Measurements from ENCODE around the gene TINAGL1. TPM values are rescaled to one million over a fixed set of nuclear protein-coding genes. Genes with fewer than 3 reads are reported as not detected.

Gene TINAGL1
- total RNA-seq, 1 donor from 2014 or later: 4.5 TPM

DNA sequence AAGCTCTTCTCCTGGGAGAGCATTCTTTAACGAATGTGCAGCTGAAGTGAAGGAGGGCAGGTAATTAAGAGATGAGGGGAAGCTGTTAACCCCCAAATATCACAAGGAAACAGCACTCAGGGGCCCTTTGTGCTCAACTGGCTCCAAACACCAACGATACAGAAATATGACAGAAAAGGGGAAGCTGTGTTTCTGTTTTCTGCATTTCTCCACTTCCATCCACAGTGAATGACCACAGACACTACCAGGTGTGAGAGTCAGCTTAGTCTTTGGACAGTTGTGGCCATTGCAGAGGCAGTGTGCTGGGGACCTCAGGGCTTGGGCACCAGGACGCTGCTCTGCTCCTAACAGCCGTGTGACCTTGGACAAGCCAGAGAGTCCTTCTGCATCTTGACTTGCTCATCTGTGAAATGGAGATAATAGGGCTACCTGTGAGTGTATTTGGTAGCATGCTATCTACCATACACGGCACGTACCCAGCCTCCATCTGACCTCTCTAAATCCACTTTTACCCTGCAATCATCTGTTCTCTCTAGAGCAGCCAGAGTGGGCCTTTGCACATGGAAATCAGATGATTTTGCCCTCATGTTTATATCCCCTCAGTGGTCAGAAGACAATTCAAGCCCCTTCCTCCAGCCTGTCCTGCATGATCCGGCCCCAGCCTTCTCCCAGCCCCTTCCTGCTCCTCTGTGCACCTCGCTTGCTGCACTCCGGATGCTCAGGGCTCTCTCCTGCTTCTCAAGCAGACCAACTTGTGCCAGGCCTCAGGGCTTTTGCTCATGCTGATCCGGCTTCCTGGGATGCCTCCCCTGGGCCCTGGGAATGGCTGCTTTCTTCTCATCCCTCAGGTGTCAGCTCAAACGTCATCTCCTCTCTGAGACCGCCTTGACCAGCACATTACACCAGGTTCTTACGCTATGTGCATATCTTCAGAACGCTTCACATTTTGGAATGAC lies 4.7 kb upstream of the TINAGL1 start:
- DNase-seq (ENCODE audit: low spot score): no peak
- Mint-ChIP-seq H3K27me3 (ENCODE audit: unreplicated experiment) (peaks cover 3% of the 10 kb centered on the region), H3K4me3 (ENCODE audit: unreplicated experiment) (no peak overlapping the region), H3K4me1 (ENCODE audit: unreplicated experiment) (peaks cover 2% of the 10 kb centered on the region), H3K9me3 (ENCODE audit: unreplicated experiment) (no peaks in the 10 kb centered on the region), H3K36me3 (ENCODE audit: low read depth, unreplicated experiment) (no peaks in the 10 kb centered on the region), H3K27ac (ENCODE audit: unreplicated experiment) (no peak overlapping the region)
- TF ChIP-seq, protein P1, sequence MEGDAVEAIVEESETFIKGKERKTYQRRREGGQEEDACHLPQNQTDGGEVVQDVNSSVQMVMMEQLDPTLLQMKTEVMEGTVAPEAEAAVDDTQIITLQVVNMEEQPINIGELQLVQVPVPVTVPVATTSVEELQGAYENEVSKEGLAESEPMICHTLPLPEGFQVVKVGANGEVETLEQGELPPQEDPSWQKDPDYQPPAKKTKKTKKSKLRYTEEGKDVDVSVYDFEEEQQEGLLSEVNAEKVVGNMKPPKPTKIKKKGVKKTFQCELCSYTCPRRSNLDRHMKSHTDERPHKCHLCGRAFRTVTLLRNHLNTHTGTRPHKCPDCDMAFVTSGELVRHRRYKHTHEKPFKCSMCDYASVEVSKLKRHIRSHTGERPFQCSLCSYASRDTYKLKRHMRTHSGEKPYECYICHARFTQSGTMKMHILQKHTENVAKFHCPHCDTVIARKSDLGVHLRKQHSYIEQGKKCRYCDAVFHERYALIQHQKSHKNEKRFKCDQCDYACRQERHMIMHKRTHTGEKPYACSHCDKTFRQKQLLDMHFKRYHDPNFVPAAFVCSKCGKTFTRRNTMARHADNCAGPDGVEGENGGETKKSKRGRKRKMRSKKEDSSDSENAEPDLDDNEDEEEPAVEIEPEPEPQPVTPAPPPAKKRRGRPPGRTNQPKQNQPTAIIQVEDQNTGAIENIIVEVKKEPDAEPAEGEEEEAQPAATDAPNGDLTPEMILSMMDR (IDR thresholded peaks at IDR 0.05; ENCODE audit: unreplicated experiment): no peak

DNA sequence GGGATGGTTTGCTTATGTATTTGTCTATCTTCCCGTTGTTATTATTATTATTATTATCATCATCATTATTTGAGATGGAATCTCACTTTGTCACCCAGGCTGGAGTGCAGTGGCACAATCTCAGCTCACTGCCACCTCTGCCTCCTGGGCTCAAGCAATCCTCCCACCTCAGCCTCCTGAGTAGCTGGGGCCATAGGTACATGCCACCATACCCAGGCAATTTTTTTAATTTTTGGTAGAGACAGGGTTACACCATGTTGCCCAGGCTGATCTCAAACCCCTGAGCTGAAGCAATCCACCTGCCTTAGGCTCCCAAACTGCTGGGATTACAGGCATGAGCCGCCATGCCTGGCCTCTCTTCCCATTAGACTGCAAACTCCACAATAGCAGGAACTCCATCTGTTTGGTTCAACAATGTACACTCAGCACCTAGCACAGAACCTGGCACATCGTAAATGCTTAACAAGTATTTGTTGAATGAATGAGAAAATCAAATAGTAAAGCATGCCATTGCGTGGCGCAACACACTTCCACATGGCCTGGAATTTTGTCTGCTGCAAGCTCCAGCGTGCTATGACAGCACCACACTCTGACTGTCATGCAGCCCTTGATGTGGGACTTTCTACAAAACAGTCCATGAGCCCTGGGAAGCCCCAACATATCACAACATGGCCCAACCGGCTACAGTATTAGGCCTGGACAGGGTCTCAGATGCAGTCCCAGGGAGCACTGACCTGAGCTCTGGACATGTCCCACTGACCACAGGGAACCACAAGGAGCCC lies 3.8 kb upstream of the TINAGL1 start:
- TF ChIP-seq, protein P1 (IDR thresholded peaks at IDR 0.05; ENCODE audit: unreplicated experiment): no peak
- peaks cover 5% of the 10 kb centered on the region for H3K4me1 Mint-ChIP-seq (ENCODE audit: unreplicated experiment)
- no peak overlapping the region for H3K4me3 Mint-ChIP-seq (ENCODE audit: unreplicated experiment)
- peaks cover 6% of the 10 kb centered on the region for H3K27me3 Mint-ChIP-seq (ENCODE audit: unreplicated experiment)
- H3K27ac Mint-ChIP-seq (ENCODE audit: unreplicated experiment): no peak overlapping the region
- no peaks in the 10 kb centered on the region for H3K36me3 Mint-ChIP-seq (ENCODE audit: low read depth, unreplicated experiment)
- H3K9me3 Mint-ChIP-seq (ENCODE audit: unreplicated experiment): no peaks in the 10 kb centered on the region
- DNase-seq (ENCODE audit: low spot score): no peak

DNA sequence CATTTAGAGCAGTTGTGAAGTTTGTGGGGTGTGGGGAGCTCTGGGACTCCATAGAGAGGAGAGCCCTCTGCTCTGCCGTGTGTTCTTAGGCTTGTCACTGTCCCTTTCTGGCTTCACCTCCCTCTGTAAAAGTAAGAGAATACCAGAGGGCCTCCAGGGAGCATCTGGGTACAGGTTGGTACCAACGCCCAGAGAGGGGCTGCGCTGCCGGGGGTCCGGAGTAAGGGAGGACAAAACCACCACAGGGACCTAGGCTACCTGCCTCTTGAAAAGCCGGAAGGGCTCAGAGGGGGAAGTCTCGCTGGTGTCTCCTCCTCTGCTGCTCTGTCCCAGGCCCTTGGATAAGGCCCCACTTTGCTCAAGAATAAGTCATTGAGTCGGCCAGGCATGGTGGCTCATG lies 3.1 kb upstream of the TINAGL1 start:
- peaks cover 5% of the 10 kb centered on the region for H3K4me1 Mint-ChIP-seq (ENCODE audit: unreplicated experiment)
- peaks cover 7% of the 10 kb centered on the region for H3K27me3 Mint-ChIP-seq (ENCODE audit: unreplicated experiment)
- no peak for DNase-seq (ENCODE audit: low spot score)
- H3K27ac Mint-ChIP-seq (ENCODE audit: unreplicated experiment): no peak overlapping the region
- H3K9me3 Mint-ChIP-seq (ENCODE audit: unreplicated experiment): no peaks in the 10 kb centered on the region
- H3K4me3 Mint-ChIP-seq (ENCODE audit: unreplicated experiment): no peak overlapping the region
- TF ChIP-seq, protein P1 (IDR thresholded peaks at IDR 0.05; ENCODE audit: unreplicated experiment): no peak
- H3K36me3 Mint-ChIP-seq (ENCODE audit: low read depth, unreplicated experiment): no peaks in the 10 kb centered on the region

DNA sequence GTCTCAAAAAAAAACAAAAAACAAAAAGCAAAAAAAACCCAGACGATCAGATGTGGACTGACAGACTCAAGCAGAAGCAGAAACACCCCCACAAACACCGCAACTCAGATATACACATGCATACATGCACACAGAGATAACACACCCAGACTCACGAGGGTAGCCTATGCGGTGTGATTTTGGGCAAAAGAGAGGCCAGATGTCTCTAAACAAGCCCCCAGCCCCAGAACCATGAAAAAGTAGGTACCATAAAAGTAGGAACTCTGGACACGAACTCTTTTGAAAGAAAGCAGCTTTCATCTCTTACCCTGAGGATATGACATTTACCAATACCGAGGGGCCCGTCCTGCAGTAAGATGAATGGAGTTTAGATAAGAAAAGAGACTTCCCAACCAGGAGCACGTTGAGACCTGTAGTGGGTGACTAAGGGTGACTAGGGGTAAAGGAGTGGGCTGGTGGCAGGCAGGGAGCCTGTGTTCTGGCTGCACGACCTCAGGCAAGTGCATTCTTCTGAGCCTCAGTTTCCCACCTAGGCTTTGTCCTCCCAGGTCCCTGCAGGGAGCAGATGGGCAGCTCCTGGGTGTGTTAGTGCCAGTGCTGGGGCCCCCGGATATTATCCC lies 1.5 kb upstream of the TINAGL1 start:
- no peak overlapping the region for H3K27ac Mint-ChIP-seq (ENCODE audit: unreplicated experiment)
- no peaks in the 10 kb centered on the region for H3K36me3 Mint-ChIP-seq (ENCODE audit: low read depth, unreplicated experiment)
- H3K27me3 Mint-ChIP-seq (ENCODE audit: unreplicated experiment): peaks cover 9% of the 10 kb centered on the region
- H3K4me1 Mint-ChIP-seq (ENCODE audit: unreplicated experiment): peaks cover 6% of the 10 kb centered on the region
- no peaks in the 10 kb centered on the region for H3K9me3 Mint-ChIP-seq (ENCODE audit: unreplicated experiment)
- no peak for DNase-seq (ENCODE audit: low spot score)
- H3K4me3 Mint-ChIP-seq (ENCODE audit: unreplicated experiment): no peak overlapping the region
- TF ChIP-seq, protein P1 (IDR thresholded peaks at IDR 0.05; ENCODE audit: unreplicated experiment): no peak
